Measurements from ENCODE around the gene GPC5. TPM values are rescaled to one million over a fixed set of nuclear protein-coding genes. Genes with fewer than 3 reads are reported as not detected.

Gene GPC5
- total and polyA plus RNA-seq, 2 experiments from 2014 or later = 0.32 TPM; not detected in 1

GRCh38 chr13:91400063-91400399 lies 1.6 kb downstream of the GPC5 start:
- H2AFZ ChIP-seq = no peak overlapping the region
- no peaks in the 10 kb centered on the region for H3F3A ChIP-seq (ENCODE audit: insufficient read depth)
- no peak overlapping the region for H3K4me3 ChIP-seq
- H3K79me2 ChIP-seq (ENCODE audit: insufficient read depth) = no peaks in the 10 kb centered on the region
- 44 to 54% methylated on average over 6 of the region's 6 CpGs for WGBS, 2 experiments (ENCODE audit: low coverage in 1 of 2, low lambda C conversion rate in 2 of 2, missing lambda C conversion rate in 2 of 2)
- peaks cover 62% of the 10 kb centered on the region for H3K27me3 ChIP-seq (replicated peaks; ENCODE audit: insufficient read depth)
- H3K36me3 ChIP-seq (ENCODE audit: low read depth) = no peaks in the 10 kb centered on the region
- TF ChIP-seq EZH2 (IDR thresholded peaks at IDR 0.05; ENCODE audit: insufficient read depth, poor library complexity, severe bottlenecking) = no peak
- no peak for DNase-seq
- H4K20me1 ChIP-seq (ENCODE audit: insufficient read depth) = no peaks in the 10 kb centered on the region
- H3K9me2 ChIP-seq (ENCODE audit: insufficient read depth) = no peaks in the 10 kb centered on the region
- H3K9me3 ChIP-seq (ENCODE audit: low read depth) = no peaks in the 10 kb centered on the region
- H3K4me1 ChIP-seq (ENCODE audit: insufficient read depth) = no peaks in the 10 kb centered on the region
- in situ Hi-C loops (cut with MboI) = no loop called here
- H3K9ac ChIP-seq = no peak overlapping the region
- H3K27ac ChIP-seq = no peak overlapping the region
- no peak overlapping the region for H3K4me2 ChIP-seq (ENCODE audit: unreplicated experiment)

- TF ChIP-seq EZH2 (IDR thresholded peaks at IDR 0.05; ENCODE audit: insufficient read depth, poor library complexity, severe bottlenecking) (no peak), EZH2phosphoT487 (IDR thresholded peaks at IDR 0.05; ENCODE audit: insufficient read depth, low read depth) (no peak)
- H3K4me3 ChIP-seq = no peak overlapping the region
- no peaks in the 10 kb centered on the region for H3K4me1 ChIP-seq (ENCODE audit: insufficient read depth)
- no peaks in the 10 kb centered on the region for H3F3A ChIP-seq (ENCODE audit: insufficient read depth)
- H3K4me2 ChIP-seq (ENCODE audit: unreplicated experiment) = no peak overlapping the region
- in situ Hi-C loops (cut with MboI) = no loop called here
- H3K27ac ChIP-seq = no peak overlapping the region
- H4K20me1 ChIP-seq (ENCODE audit: insufficient read depth) = no peaks in the 10 kb centered on the region
- no peaks in the 10 kb centered on the region for H3K79me2 ChIP-seq (ENCODE audit: insufficient read depth)
- H3K27me3 ChIP-seq (replicated peaks; ENCODE audit: insufficient read depth) = peaks cover 57% of the 10 kb centered on the region
- H3K9ac ChIP-seq = no peak overlapping the region
- 34 to 37% methylated on average over 3 of the region's 3 CpGs for WGBS, 2 experiments (ENCODE audit: low coverage in 1 of 2, low lambda C conversion rate in 2 of 2, missing lambda C conversion rate in 2 of 2)
- DNase-seq = no peak
- H3K9me3 ChIP-seq (ENCODE audit: low read depth) = no peaks in the 10 kb centered on the region
- H2AFZ ChIP-seq = no peak overlapping the region
- H3K36me3 ChIP-seq (ENCODE audit: low read depth) = no peaks in the 10 kb centered on the region
- H3K9me2 ChIP-seq (ENCODE audit: insufficient read depth) = no peaks in the 10 kb centered on the region
These were observed 2.2 kb downstream of the GPC5 start for GRCh38 chr13:91400671-91401070.

GRCh38 chr13:91401920-91402319 lies 3.5 kb downstream of the GPC5 start:
- H3K4me2 ChIP-seq (ENCODE audit: unreplicated experiment) = no peak overlapping the region
- H3K79me2 ChIP-seq (ENCODE audit: insufficient read depth) = no peaks in the 10 kb centered on the region
- no peak overlapping the region for H3K27ac ChIP-seq
- H3K4me1 ChIP-seq (ENCODE audit: insufficient read depth) = no peaks in the 10 kb centered on the region
- no peak overlapping the region for H3K9ac ChIP-seq
- TF ChIP-seq EZH2 (IDR thresholded peaks at IDR 0.05; ENCODE audit: insufficient read depth, poor library complexity, severe bottlenecking) = no peak
- TF ChIP-seq EZH2phosphoT487 (IDR thresholded peaks at IDR 0.05; ENCODE audit: insufficient read depth, low read depth) = no peak
- no peak overlapping the region for H3K4me3 ChIP-seq
- H2AFZ ChIP-seq = no peak overlapping the region
- in situ Hi-C loops (cut with MboI) = no loop called here
- H3K27me3 ChIP-seq (replicated peaks; ENCODE audit: insufficient read depth) = peaks cover 45% of the 10 kb centered on the region
- no peaks in the 10 kb centered on the region for H3K9me3 ChIP-seq (ENCODE audit: low read depth)
- no peak for DNase-seq
- no peaks in the 10 kb centered on the region for H4K20me1 ChIP-seq (ENCODE audit: insufficient read depth)
- H3K9me2 ChIP-seq (ENCODE audit: insufficient read depth) = no peaks in the 10 kb centered on the region
- 59 to 70% methylated on average over 2 of the region's 2 CpGs for WGBS, 2 experiments (ENCODE audit: low coverage in 1 of 2, low lambda C conversion rate in 2 of 2, missing lambda C conversion rate in 2 of 2)
- H3F3A ChIP-seq (ENCODE audit: insufficient read depth) = no peaks in the 10 kb centered on the region
- H3K36me3 ChIP-seq (ENCODE audit: low read depth) = no peaks in the 10 kb centered on the region

GRCh38 chr13:91405240-91405639 lies 6.8 kb downstream of the GPC5 start:
- no peak overlapping the region for H3K27ac ChIP-seq
- H3K4me3 ChIP-seq = no peak overlapping the region
- no peak overlapping the region for H3K4me2 ChIP-seq (ENCODE audit: unreplicated experiment)
- H3K9me3 ChIP-seq (ENCODE audit: low read depth) = no peaks in the 10 kb centered on the region
- H3K9ac ChIP-seq = no peak overlapping the region
- no peaks in the 10 kb centered on the region for H3F3A ChIP-seq (ENCODE audit: insufficient read depth)
- no peaks in the 10 kb centered on the region for H3K4me1 ChIP-seq (ENCODE audit: insufficient read depth)
- no peak for TF ChIP-seq EZH2 (IDR thresholded peaks at IDR 0.05; ENCODE audit: insufficient read depth, poor library complexity, severe bottlenecking)
- TF ChIP-seq EZH2phosphoT487 (IDR thresholded peaks at IDR 0.05; ENCODE audit: insufficient read depth, low read depth) = no peak
- no peak for DNase-seq
- no peaks in the 10 kb centered on the region for H3K9me2 ChIP-seq (ENCODE audit: insufficient read depth)
- H2AFZ ChIP-seq = no peak overlapping the region
- in situ Hi-C loops (cut with MboI) = no loop called here
- no peaks in the 10 kb centered on the region for H4K20me1 ChIP-seq (ENCODE audit: insufficient read depth)
- H3K79me2 ChIP-seq (ENCODE audit: insufficient read depth) = no peaks in the 10 kb centered on the region
- H3K27me3 ChIP-seq (replicated peaks; ENCODE audit: insufficient read depth) = peaks cover 48% of the 10 kb centered on the region
- 52 to 53% methylated on average over 6 of the region's 6 CpGs for WGBS, 2 experiments (ENCODE audit: low coverage in 1 of 2, low lambda C conversion rate in 2 of 2, missing lambda C conversion rate in 2 of 2)
- no peaks in the 10 kb centered on the region for H3K36me3 ChIP-seq (ENCODE audit: low read depth)

GRCh38 chr13:91406619-91407018 lies 8.2 kb downstream of the GPC5 start:
- in situ Hi-C loops (cut with MboI) = no loop called here
- Histone ChIP-seq H3K4me1 (ENCODE audit: insufficient read depth) (no peaks in the 10 kb centered on the region), H3K27me3 (replicated peaks; ENCODE audit: insufficient read depth) (peaks cover 34% of the 10 kb centered on the region), H2AFZ (no peak overlapping the region), H3K36me3 (ENCODE audit: low read depth) (no peaks in the 10 kb centered on the region), H3K4me3 (no peak overlapping the region), H3K9me2 (ENCODE audit: insufficient read depth) (no peaks in the 10 kb centered on the region), H3K4me2 (ENCODE audit: unreplicated experiment) (no peak overlapping the region), H3F3A (ENCODE audit: insufficient read depth) (no peaks in the 10 kb centered on the region), H3K9ac (no peak overlapping the region), H3K9me3 (ENCODE audit: low read depth) (no peaks in the 10 kb centered on the region), H3K27ac (no peak overlapping the region), H3K79me2 (ENCODE audit: insufficient read depth) (no peaks in the 10 kb centered on the region), H4K20me1 (ENCODE audit: insufficient read depth) (no peaks in the 10 kb centered on the region)
- 43 to 47% methylated on average over 5 of the region's 5 CpGs for WGBS, 2 experiments (ENCODE audit: low coverage in 1 of 2, low lambda C conversion rate in 2 of 2, missing lambda C conversion rate in 2 of 2)
- no peak for TF ChIP-seq EZH2 (IDR thresholded peaks at IDR 0.05; ENCODE audit: insufficient read depth, poor library complexity, severe bottlenecking)
- no peak for TF ChIP-seq EZH2phosphoT487 (IDR thresholded peaks at IDR 0.05; ENCODE audit: insufficient read depth, low read depth)
- peak; percentile 51 for DNase-seq

All from GM23248 (cell line).